Measurements from ENCODE around the gene PRMT1.

The PRMT1 gene

GRCh38 chr19:49683814-49684250, 6.8 kb downstream of the PRMT1 start:
- Histone ChIP-seq H3K4me3 (ENCODE audit: low read depth in 1 of 2, low read length in 1 of 2) (no peak overlapping the region), H3K36me3 (peaks cover 24% of the 10 kb centered on the region), H3K9me3 (no peaks in the 10 kb centered on the region), H3K4me1 (ENCODE audit: control insufficient read depth in 1 of 2, insufficient read depth in 1 of 2, low read depth in 1 of 2, low read length in 1 of 2) (peaks cover 6 to 8% of the 10 kb centered on the region in 2 experiments), H3K27ac (no peak overlapping the region), H3K27me3 (peaks cover 7% of the 10 kb centered on the region)
- TF ChIP-seq CTCF (IDR thresholded peaks at IDR 0.05) = no peak

DNA sequence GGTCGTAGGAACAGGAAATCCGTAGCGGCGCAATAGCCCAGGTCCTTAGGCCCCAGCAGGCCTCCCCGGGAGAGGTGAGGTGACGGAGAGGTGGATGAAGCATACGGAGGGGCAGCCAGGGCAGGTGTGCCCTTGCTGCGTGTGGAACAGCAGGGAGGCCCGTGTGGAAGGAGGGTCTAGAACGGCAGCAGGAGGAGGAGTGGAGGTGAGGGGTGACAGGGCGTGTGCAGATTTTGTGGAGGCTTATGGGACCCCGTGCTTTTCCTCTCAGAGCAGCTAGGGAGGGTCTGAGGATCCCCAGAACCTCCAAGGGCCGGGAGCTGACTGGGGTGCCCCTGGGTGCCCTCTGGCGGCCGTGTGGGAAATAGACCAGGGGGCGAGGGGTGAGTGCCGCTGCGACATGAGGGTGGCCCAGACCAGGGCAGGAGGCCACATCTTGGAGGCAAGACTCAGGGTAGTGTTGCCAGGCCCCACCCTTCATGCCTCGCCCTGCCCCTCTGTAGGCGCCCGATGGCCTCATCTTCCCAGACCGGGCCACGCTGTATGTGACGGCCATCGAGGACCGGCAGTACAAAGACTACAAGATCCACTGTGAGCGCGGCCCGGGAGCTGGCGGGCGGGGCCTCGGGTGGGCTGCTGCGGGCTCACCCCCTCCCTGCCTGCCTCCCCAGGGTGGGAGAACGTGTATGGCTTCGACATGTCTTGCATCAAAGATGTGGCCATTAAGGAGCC, 7.3 kb downstream of the PRMT1 start:
- peaks cover 24% of the 10 kb centered on the region for H3K36me3 ChIP-seq
- H3K4me3 ChIP-seq (ENCODE audit: low read depth in 1 of 2, low read length in 1 of 2) = no peak overlapping the region
- TF ChIP-seq CTCF (IDR thresholded peaks at IDR 0.05) = no peak
- H3K4me1 ChIP-seq (ENCODE audit: control insufficient read depth in 1 of 2, insufficient read depth in 1 of 2, low read depth in 1 of 2, low read length in 1 of 2) = peaks cover 6 to 8% of the 10 kb centered on the region in 2 experiments
- H3K27me3 ChIP-seq = peaks cover 13% of the 10 kb centered on the region
- H3K9me3 ChIP-seq = no peaks in the 10 kb centered on the region
- no peak overlapping the region for H3K27ac ChIP-seq

DNA sequence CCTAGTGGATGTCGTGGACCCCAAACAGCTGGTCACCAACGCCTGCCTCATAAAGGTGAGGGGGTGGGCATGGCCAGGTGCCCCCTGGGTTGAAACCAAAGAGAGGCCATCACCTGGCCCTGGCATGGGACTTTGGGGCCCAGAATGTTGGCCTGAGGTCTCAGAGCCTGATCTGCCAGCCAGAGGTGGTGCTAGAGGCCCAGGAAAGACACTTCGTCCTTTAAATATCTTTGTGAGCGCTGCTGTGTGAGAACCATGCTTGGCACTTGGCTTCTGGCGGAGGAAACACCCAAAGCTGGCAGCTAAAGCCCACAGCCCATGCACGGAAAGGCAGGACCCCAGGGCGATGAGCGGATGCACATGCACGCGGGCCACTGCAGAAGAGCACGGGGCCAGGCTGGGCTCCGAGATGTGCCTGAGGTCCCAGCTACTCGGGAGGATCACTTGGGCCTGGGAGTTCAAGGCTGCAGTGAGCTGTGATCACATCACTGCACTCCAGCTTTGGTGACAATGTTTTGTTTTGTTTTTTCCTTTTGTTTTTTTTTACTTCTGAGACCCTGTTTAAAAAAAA, 8.0 kb downstream of the PRMT1 start:
- Histone ChIP-seq H3K4me3 (ENCODE audit: low read depth in 1 of 2, low read length in 1 of 2) (no peak overlapping the region), H3K36me3 (peaks cover 24% of the 10 kb centered on the region), H3K9me3 (no peaks in the 10 kb centered on the region), H3K27ac (no peak overlapping the region), H3K27me3 (peaks cover 19% of the 10 kb centered on the region), H3K4me1 (ENCODE audit: control insufficient read depth in 1 of 2, insufficient read depth in 1 of 2, low read depth in 1 of 2, low read length in 1 of 2) (peaks cover 6% of the 10 kb centered on the region in 2 experiments)
- no peak for TF ChIP-seq CTCF (IDR thresholded peaks at IDR 0.05)

GRCh38 chr19:49685845-49686332, 8.8 kb downstream of the PRMT1 start:
- peaks cover 24% of the 10 kb centered on the region for H3K36me3 ChIP-seq
- peaks cover 27% of the 10 kb centered on the region for H3K27me3 ChIP-seq
- no peak for TF ChIP-seq CTCF (IDR thresholded peaks at IDR 0.05)
- H3K27ac ChIP-seq = no peak overlapping the region
- peaks cover 1 to 8% of the 10 kb centered on the region in 2 experiments for H3K4me1 ChIP-seq (ENCODE audit: control insufficient read depth in 1 of 2, insufficient read depth in 1 of 2, low read depth in 1 of 2, low read length in 1 of 2)
- H3K9me3 ChIP-seq = no peaks in the 10 kb centered on the region
- no peak overlapping the region for H3K4me3 ChIP-seq (ENCODE audit: low read depth in 1 of 2, low read length in 1 of 2)

DNA sequence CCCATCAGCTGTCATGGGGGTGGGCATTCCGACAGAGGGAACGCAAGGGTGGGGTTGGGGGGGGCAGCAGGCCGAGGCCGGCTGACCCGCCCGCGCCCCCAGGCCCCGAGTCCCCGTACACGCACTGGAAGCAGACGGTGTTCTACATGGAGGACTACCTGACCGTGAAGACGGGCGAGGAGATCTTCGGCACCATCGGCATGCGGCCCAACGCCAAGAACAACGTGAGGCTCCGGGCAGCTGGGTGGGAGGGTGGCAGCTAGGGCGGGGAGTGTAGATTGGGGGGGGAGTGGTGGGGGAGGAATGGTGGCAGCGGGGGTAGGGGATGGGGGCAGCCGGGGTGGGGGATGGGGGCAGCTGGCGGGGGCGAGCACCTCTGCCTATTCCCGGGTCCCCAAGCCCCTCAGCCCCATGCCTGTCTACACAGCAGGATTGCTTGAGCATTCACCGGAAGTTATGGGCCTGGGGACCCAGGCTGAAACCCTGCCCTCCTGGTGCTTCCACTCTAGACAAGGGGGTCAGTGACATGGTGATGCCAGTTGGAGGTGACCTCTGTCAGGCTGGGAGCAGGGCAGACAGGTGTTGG, 9.5 kb downstream of the PRMT1 start:
- TF ChIP-seq CTCF (IDR thresholded peaks at IDR 0.05) = no peak

More for the DNA sequence above, 9.5 kb downstream of the PRMT1 start:
- H3K4me1 ChIP-seq (ENCODE audit: control insufficient read depth in 1 of 2, insufficient read depth in 1 of 2, low read depth in 1 of 2, low read length in 1 of 2) = peaks cover 4 to 13% of the 10 kb centered on the region in 2 experiments
- H3K4me3 ChIP-seq (ENCODE audit: low read depth in 1 of 2, low read length in 1 of 2) = no peak overlapping the region
- no peaks in the 10 kb centered on the region for H3K9me3 ChIP-seq
- peaks cover 24% of the 10 kb centered on the region for H3K36me3 ChIP-seq
- H3K27ac ChIP-seq = no peak overlapping the region
- peaks cover 34% of the 10 kb centered on the region for H3K27me3 ChIP-seq

Measured in neutrophil (primary cell).